GM19324 (cell line): Measurements from ENCODE around the gene ARFRP1.

Experiments used
- ATAC-seq: cut with Tn5 transposase; IDR thresholded peaks from one replicate; pipeline ENCODE4 v1.9.1; 2021; ENCODE audit warnings: mild to moderate bottlenecking, moderate library complexity; ENCODE audit not compliant: unreplicated experiment, low FRiP score

Gene ARFRP1

GRCh38 chr20:63703471-63703975 lies 4.3 kb downstream of the ARFRP1 start:
- no peak for ATAC-seq

- ATAC-seq: no peak
Observed at GRCh38 chr20:63702751-63703470, 4.9 kb downstream of the ARFRP1 start.

GRCh38 chr20:63702036-63702665 lies 5.6 kb downstream of the ARFRP1 start:
- ATAC-seq: no peak

GRCh38 chr20:63701329-63702035 lies 6.3 kb downstream of the ARFRP1 start:
- ATAC-seq: no peak

GRCh38 chr20:63701051-63701328 lies 6.8 kb downstream of the ARFRP1 start:
- no peak for ATAC-seq

- ATAC-seq: no peak
Observed at GRCh38 chr20:63700199-63701050, 7.4 kb downstream of the ARFRP1 start.

- no peak for ATAC-seq
Observed at GRCh38 chr20:63699466-63700198, 8.1 kb downstream of the ARFRP1 start.

GRCh38 chr20:63698739-63699465 lies 8.9 kb downstream of the ARFRP1 start:
- no peak for ATAC-seq

- no peak for ATAC-seq
Observed at GRCh38 chr20:63697868-63698545, 9.8 kb downstream of the ARFRP1 start.

GRCh38 chr20:63697357-63697867 lies 10.4 kb downstream of the ARFRP1 start:
- no peak for ATAC-seq

GRCh38 chr20:63696628-63697356 lies 11.0 kb downstream of the ARFRP1 start, which contains the start of gene TNFRSF6B:
Gene TNFRSF6B, plus strand, starts transcription at chr20:63696652. Its CDS starts 116 bp downstream, at chr20:63696768.
- no peak for ATAC-seq

GRCh38 chr20:63696306-63696627 lies 11.5 kb downstream of the ARFRP1 start:
- no peak for ATAC-seq

GRCh38 chr20:63695424-63696305 lies 12.1 kb downstream of the ARFRP1 start:
- no peak for ATAC-seq

- ATAC-seq: no peak
Observed at GRCh38 chr20:63694584-63695423, 13.0 kb downstream of the ARFRP1 start.

- ATAC-seq: no peak
Observed at GRCh38 chr20:63693733-63694583, 13.8 kb downstream of the ARFRP1 start.
